Spinal cord (tissue), 10 donors: ENCODE data around the gene NOA1. TPM values are rescaled to one million over a fixed set of nuclear protein-coding genes. Genes with fewer than 3 reads are reported as not detected.
A peak's percentile ranks its signal among the peaks of the same experiment; 100 is the strongest.

Experiments
- DNase-seq, 6 donors: peaks; one replicate each; pipeline versions ENCODE4 v3.0.0 to v3.0.0-alpha.2; 2013 to 2015; ENCODE audit warnings: low spot score in 6 of 6, low read depth in 4 of 6
- H3K27ac ChIP-seq: one replicate; pipeline ENCODE4 v1.5.1; 2013; ENCODE audit warnings: low read depth, low read length, control low read depth
- H3K27me3 ChIP-seq: one replicate; pipeline ENCODE4 v1.6.1; 2013; ENCODE audit warnings: low read length; ENCODE audit not compliant: control insufficient read depth, insufficient read depth
- H3K36me3 ChIP-seq: one replicate; pipeline ENCODE4 v1.6.1; 2013; ENCODE audit warnings: low read length; ENCODE audit not compliant: control insufficient read depth, insufficient read depth
- H3K4me1 ChIP-seq: one replicate; pipeline ENCODE4 v1.6.1; 2013; ENCODE audit warnings: low read length; ENCODE audit not compliant: control insufficient read depth, insufficient read depth
- H3K4me3 ChIP-seq: one replicate; pipeline ENCODE4 v1.5.1; 2013; ENCODE audit warnings: low read depth, low read length, control low read depth
- H3K9me3 ChIP-seq: one replicate; pipeline ENCODE4 v1.6.1; 2013; ENCODE audit warnings: low read length; ENCODE audit not compliant: control insufficient read depth, insufficient read depth
- WGBS: methylation state at CpG from one replicate; pipeline ENCODE4 v1.1.5; 2013; ENCODE audit warnings: missing lambda C conversion rate; ENCODE audit not compliant: insufficient coverage; 5-methylcytosine and 5-hydroxymethylcytosine counted together
- polyA plus RNA-seq, 2 donors: library from polyadenylated mRNA; unstranded; fragments of 120-200 nt; gene quantifications; one replicate each; pipeline ENCODE4 v1.2.1, GENCODE V29; 2013; ENCODE audit not compliant: insufficient read length in 2 of 2
- total RNA-seq, 2 donors: library from RNA; depleted of rRNA in 1 of 2; stranded (reverse); fragments of 120-200 nt in 1 of 2; fragments of >200 nt in 1 of 2; gene quantifications; one replicate each; pipeline versions ENCODE4 v1.2.3 to v1.2.4, GENCODE V29; 2013 to 2014
- donor health status: healthy.

The NOA1 gene
- total and polyA plus RNA-seq, 4 donors = 14.0 to 17.2 (median 15.4) TPM

DNA sequence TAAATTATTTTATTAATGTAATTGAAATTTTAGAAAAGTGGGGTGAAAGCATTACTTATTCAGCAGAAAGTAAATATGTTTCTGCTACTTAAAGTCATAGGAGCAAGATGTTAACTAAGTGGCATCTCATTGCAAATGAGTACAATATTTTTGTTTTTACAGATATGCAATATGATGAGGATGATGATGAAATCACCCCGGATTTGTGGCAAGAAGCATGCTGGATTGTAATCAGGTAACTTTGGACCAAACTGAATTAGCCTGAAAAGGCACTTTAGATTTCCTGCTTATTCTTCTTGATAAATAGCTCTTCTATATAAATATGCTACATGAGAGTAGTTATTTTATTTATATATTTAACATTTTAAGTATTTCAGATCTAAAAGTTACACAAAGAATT is 8.8 kb upstream of the NOA1 start:
- no peaks in the 10 kb centered on the region for H3K9me3 ChIP-seq
- DNase-seq = no peak
- H3K36me3 ChIP-seq = peaks cover 30% of the 10 kb centered on the region
- H3K4me1 ChIP-seq = no peaks in the 10 kb centered on the region
- no peak overlapping the region for H3K27ac ChIP-seq
- H3K4me3 ChIP-seq = no peak overlapping the region
- no CpG with 5 or more reads among the region's 1 CpG for WGBS
- H3K27me3 ChIP-seq = no peaks in the 10 kb centered on the region

DNA sequence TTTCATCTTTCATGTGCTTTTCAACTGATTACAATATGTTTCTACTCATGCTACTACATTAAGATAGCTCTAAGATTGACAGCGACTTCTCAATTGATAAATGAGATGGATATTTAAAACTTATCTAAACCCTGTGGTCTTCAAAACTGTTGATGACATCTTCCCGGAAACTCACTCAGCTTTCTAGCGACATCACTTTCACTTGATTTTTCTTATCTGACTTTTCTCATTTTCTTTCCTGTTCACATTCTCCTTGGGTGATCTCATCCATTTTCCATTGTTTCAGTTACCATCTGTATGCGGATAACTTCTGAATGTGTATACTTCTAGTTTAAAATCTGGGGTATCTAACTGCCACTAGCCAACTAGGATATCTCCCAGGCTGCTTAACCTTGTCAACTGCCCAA is 4.4 kb upstream of the NOA1 start:
- Histone ChIP-seq H3K27ac (no peak overlapping the region), H3K9me3 (no peaks in the 10 kb centered on the region)
- WGBS = 94% methylated on average over 2 of the region's 4 CpGs

GRCh38 chr4:56979421-56980072 is 2.1 kb upstream of the NOA1 start:
- H3K27me3 ChIP-seq = no peaks in the 10 kb centered on the region
- peaks cover 43% of the 10 kb centered on the region for H3K4me1 ChIP-seq
- peak overlapping the region; percentile 98 for H3K4me3 ChIP-seq
- no peaks in the 10 kb centered on the region for H3K9me3 ChIP-seq
- H3K36me3 ChIP-seq = peaks cover 8% of the 10 kb centered on the region
- WGBS = 0% methylated on average over 3 of the region's 21 CpGs
- no peak overlapping the region for H3K27ac ChIP-seq
- DNase-seq = peak in 1 of 6 donors; percentile 2

More for the DNA sequence above, 4.4 kb upstream of the NOA1 start:
- Histone ChIP-seq H3K36me3 (peaks cover 8% of the 10 kb centered on the region), H3K4me3 (no peak overlapping the region), H3K27me3 (no peaks in the 10 kb centered on the region), H3K4me1 (peaks cover 21% of the 10 kb centered on the region)
- no peak for DNase-seq

- Histone ChIP-seq H3K4me1 (peaks cover 44% of the 10 kb centered on the region), H3K27me3 (no peaks in the 10 kb centered on the region), H3K27ac (peak within 1 kb of the TSS; percentile 92), H3K4me3 (peak within 1 kb of the TSS; percentile 98), H3K36me3 (peaks cover 13% of the 10 kb centered on the region), H3K9me3 (no peaks in the 10 kb centered on the region)
- DNase-seq = peak; percentile 88 to 98 (median 91)
- WGBS = 0% methylated on average over 28 of the region's 37 CpGs
Observed at GRCh38 chr4:56978750-56979303, 1.4 kb upstream of the NOA1 start, which contains the start of gene POLR2B. TSS of gene POLR2B (plus strand) at chr4:56978896. CDS start at chr4:56978986, 90 bp downstream.

DNA sequence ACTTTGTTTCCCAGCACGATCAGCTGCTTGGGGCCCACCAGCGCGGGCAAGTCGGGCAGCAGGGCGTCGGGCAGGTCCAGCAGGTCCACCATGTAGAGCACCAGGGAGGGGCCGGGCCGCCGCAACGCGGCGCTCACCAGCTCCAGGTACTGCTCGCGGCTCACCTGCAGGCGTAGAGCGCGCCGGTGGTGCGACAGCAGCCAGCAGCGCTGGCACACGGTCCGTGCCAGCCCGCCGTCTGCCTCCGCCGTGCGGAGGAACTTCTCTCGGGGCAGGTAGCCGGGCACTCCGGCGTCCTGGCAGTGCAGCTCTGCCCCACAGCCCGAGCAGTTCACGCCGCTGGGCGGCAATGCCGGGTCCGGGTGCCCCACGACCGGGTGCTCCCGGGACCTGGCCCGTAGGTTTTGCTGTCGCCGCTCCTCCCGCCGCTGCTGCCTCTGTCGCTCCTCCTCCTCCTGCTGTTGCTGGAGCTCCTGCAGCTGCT is 527 bp downstream of the NOA1 start:
- peaks cover 44% of the 10 kb centered on the region for H3K4me1 ChIP-seq
- H3K4me3 ChIP-seq = peak overlapping the region; percentile 98
- peak overlapping the region; percentile 92 for H3K27ac ChIP-seq
- H3K36me3 ChIP-seq = peaks cover 20% of the 10 kb centered on the region
- peak in 1 of 6 donors; percentile 39 for DNase-seq
- H3K9me3 ChIP-seq = no peaks in the 10 kb centered on the region
- H3K27me3 ChIP-seq = no peaks in the 10 kb centered on the region
- WGBS = under 1% methylated on average over 46 of the region's 46 CpGs

DNA sequence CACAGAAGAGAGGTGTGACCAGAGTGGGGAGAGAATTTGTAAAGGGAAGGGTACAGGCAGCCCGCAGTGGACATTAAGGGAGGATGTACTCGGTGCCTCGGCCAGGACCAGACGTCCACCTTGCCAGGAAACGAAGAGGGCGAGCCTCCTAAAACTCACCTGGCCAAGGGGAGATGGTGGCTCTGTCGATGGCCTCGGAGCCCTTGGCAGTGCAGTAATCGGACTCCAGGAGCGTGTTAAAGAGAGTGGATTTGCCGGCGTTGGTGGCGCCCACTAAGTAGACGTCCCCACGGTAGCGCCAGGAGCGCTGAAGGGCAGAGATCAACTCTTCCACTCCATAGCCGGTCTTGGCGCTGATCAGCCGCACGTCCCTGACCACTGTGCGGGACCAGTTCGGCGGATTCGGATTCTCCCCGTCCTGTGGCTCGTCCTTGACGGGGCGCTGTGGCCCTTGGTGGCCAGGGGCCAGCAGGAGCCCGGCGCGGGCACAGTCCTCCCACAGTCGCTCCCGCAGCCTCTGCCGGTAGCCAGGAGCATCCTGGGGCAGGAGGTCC is 1.0 kb downstream of the NOA1 start:
- no peak overlapping the region for H3K27ac ChIP-seq
- H3K4me3 ChIP-seq = peak overlapping the region; percentile 98
- DNase-seq = peak in 1 of 6 donors; percentile 7
- H3K9me3 ChIP-seq = no peaks in the 10 kb centered on the region
- WGBS = 8% methylated on average over 35 of the region's 35 CpGs
- peaks cover 44% of the 10 kb centered on the region for H3K4me1 ChIP-seq
- no peaks in the 10 kb centered on the region for H3K27me3 ChIP-seq
- peaks cover 22% of the 10 kb centered on the region for H3K36me3 ChIP-seq

DNA sequence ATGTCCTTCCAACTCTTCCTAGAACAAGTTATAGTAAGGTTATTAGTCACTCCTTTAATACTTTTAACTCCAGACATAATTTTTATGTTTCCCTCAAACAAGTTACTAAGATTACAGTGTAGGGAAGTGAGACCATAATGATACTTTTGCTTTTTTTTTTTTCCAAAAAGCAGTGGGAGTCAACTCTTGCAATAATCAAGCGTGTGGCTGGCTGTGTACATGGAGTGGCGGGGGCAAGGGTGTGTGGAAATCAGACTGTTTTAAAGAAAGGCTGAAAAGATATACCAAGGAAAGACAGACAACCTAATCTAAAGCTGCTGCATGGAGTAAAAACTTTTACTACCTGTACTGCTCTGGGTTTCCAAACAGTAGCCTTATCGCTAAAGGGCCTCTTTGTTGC is 4.1 kb downstream of the NOA1 start:
- DNase-seq = no peak
- peaks cover 27% of the 10 kb centered on the region for H3K4me1 ChIP-seq
- H3K36me3 ChIP-seq = peaks cover 42% of the 10 kb centered on the region
- 100% methylated on average over 1 of the region's 3 CpGs for WGBS
- H3K9me3 ChIP-seq = no peaks in the 10 kb centered on the region
- no peak overlapping the region for H3K27ac ChIP-seq
- no peaks in the 10 kb centered on the region for H3K27me3 ChIP-seq
- H3K4me3 ChIP-seq = no peak overlapping the region

DNA sequence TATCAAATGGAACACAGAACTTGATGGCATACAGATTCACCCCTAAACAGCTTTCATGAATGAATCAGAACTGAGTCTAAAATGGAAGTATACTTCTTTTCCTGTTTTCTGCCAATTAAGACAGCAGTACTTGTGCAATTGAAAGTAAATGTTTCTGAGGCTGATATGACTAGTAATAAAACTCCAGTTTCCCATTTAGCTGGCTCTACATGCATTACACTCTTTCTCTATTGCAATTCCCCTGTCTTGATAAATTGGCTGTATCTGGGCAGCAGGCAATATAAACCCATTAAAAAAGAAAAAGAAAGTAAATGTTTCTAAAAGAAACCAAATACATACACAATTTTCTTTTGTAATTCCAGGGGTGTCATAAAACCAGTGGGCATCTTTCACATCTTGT is 4.6 kb downstream of the NOA1 start:
- no peak overlapping the region for H3K27ac ChIP-seq
- H3K27me3 ChIP-seq = no peaks in the 10 kb centered on the region
- no peak overlapping the region for H3K4me3 ChIP-seq
- H3K4me1 ChIP-seq = peaks cover 23% of the 10 kb centered on the region
- no peaks in the 10 kb centered on the region for H3K9me3 ChIP-seq
- no peak for DNase-seq
- H3K36me3 ChIP-seq = peaks cover 44% of the 10 kb centered on the region

DNA sequence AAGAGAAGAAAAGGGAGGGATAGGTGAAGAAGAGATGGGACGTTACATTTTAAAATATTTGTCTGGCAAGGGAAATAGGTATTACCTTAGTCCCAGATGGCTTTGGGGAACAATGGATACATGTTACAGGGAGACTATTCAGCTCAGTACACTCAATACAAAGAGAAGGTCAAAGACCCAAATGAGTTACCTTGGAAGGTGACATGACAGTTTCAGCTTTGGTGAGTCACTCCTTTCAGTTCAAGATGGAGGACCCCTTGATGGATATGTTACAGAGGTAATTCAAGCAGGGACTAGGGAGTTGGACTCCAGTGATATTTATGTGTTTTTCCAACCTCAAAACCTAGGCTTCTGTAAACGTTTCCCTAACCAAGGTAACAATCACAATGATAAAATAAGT is 5.0 kb downstream of the NOA1 start:
- H3K9me3 ChIP-seq = no peaks in the 10 kb centered on the region
- H3K4me3 ChIP-seq = no peak overlapping the region
- H3K27ac ChIP-seq = no peak overlapping the region
- peaks cover 23% of the 10 kb centered on the region for H3K4me1 ChIP-seq
- WGBS = no CpG with 5 or more reads among the region's 2 CpGs
- H3K36me3 ChIP-seq = peaks cover 47% of the 10 kb centered on the region
- no peaks in the 10 kb centered on the region for H3K27me3 ChIP-seq
- no peak for DNase-seq

DNA sequence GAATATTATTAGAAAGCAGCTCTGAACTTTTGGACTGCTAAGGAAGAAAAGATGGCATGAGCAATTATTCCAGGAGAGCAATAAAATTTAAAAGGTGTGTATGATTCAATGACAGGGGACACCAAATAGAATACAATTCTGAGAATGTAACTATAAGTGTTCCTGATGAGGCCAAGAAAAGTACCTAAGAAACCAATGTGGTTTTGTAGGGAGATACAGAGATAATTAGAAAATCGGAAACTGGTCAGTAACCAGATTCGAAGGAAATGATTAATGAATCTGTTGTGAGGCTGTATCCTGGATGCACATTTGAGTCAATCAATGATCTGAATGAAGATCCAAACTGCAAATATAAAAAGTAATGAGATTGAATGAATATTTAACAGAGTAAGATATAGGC is 6.0 kb downstream of the NOA1 start:
- 86% methylated on average over 2 of the region's 2 CpGs for WGBS
- H3K4me3 ChIP-seq = no peak overlapping the region

More for the DNA sequence above, 6.0 kb downstream of the NOA1 start:
- H3K4me1 ChIP-seq = peaks cover 19% of the 10 kb centered on the region
- no peak overlapping the region for H3K27ac ChIP-seq
- H3K9me3 ChIP-seq = no peaks in the 10 kb centered on the region
- H3K27me3 ChIP-seq = no peaks in the 10 kb centered on the region
- peaks cover 46% of the 10 kb centered on the region for H3K36me3 ChIP-seq
- DNase-seq = no peak
